Measurements from ENCODE around the gene RTP5. TPM values are rescaled to one million over a fixed set of nuclear protein-coding genes. Genes with fewer than 3 reads are reported as not detected.

RTP5 gene
- total RNA-seq, 4 donors from 2014 or later = 0.33 TPM; not detected in 3

GRCh38 chr2:241886840-241887447 lies 17.4 kb downstream of the RTP5 start:
- TF ChIP-seq CTCF (IDR thresholded peaks at IDR 0.05; ENCODE audit: low read depth) = no peak

GRCh38 chr2:241887806-241888522 lies 18.4 kb downstream of the RTP5 start:
- no peak for TF ChIP-seq CTCF (IDR thresholded peaks at IDR 0.05; ENCODE audit: low read depth)

- TF ChIP-seq CTCF (IDR thresholded peaks at IDR 0.05; ENCODE audit: low read depth) = no peak
Observed at GRCh38 chr2:241888641-241889040, 19.1 kb downstream of the RTP5 start.

- no peak for TF ChIP-seq CTCF (IDR thresholded peaks at IDR 0.05; ENCODE audit: low read depth)
Observed at GRCh38 chr2:241890524-241891235, 21.2 kb downstream of the RTP5 start.

- TF ChIP-seq CTCF (IDR thresholded peaks at IDR 0.05; ENCODE audit: low read depth) = no peak
Observed at GRCh38 chr2:241891315-241891987, 21.9 kb downstream of the RTP5 start.

- TF ChIP-seq CTCF (IDR thresholded peaks at IDR 0.05; ENCODE audit: low read depth) = no peak
Observed at GRCh38 chr2:241891988-241892298, 22.4 kb downstream of the RTP5 start.

Measured in subcutaneous adipose tissue (tissue), 4 donors.